Endodermal cell (in vitro differentiated cells): ENCODE results near the gene SPATA20. TPM values are rescaled to one million over a fixed set of nuclear protein-coding genes. Genes with fewer than 3 reads are reported as not detected.
A peak's percentile ranks its signal among the peaks of the same experiment; 100 is the strongest.

Experiments
- DNase-seq: peaks from one replicate; pipeline ENCODE4 v3.0.0-alpha.2; 2017
- H3K27ac ChIP-seq: 2 replicates; pipeline ENCODE4 v1.5.1; 2013; ENCODE audit warnings: mild to moderate bottlenecking, low read depth, low read length, moderate library complexity
- H3K27me3 ChIP-seq: 2 replicates; pipeline ENCODE4 v1.6.1; 2013; ENCODE audit warnings: mild to moderate bottlenecking, low read length, moderate library complexity; ENCODE audit not compliant: insufficient read depth, control insufficient read depth, poor library complexity, severe bottlenecking
- H3K36me3 ChIP-seq: 2 replicates; pipeline ENCODE4 v1.7.0; 2013; ENCODE audit warnings: mild to moderate bottlenecking, low read length, moderate library complexity; ENCODE audit not compliant: control insufficient read depth, insufficient read depth
- H3K4me1 ChIP-seq: one replicate; pipeline ENCODE4 v1.7.0; 2013; ENCODE audit warnings: low read length; ENCODE audit not compliant: control insufficient read depth, insufficient read depth
- H3K4me3 ChIP-seq: 2 replicates; pipeline ENCODE4 v1.5.1; 2013; ENCODE audit warnings: mild to moderate bottlenecking, low read length, moderate library complexity
- H3K9ac ChIP-seq: 2 replicates; pipeline ENCODE4 v1.6.1; 2013; ENCODE audit warnings: mild to moderate bottlenecking, low read length, moderate library complexity; ENCODE audit not compliant: poor library complexity, severe bottlenecking; ENCODE audit errors: extremely low read depth
- H3K9me3 ChIP-seq: 2 replicates; pipeline ENCODE4 v1.6.1; 2013; ENCODE audit warnings: mild to moderate bottlenecking, low read length, moderate library complexity; ENCODE audit not compliant: control insufficient read depth
- H3K27ac Mint-ChIP-seq: 2 replicates; pipeline ENCODE4 v1.8.0; 2020; ENCODE audit warnings: mixed read lengths
- H3K27me3 Mint-ChIP-seq: 2 replicates; pipeline ENCODE4 v1.8.0; 2021; ENCODE audit warnings: mild to moderate bottlenecking, mixed read lengths; ENCODE audit not compliant: insufficient read depth
- H3K36me3 Mint-ChIP-seq: 2 replicates; pipeline ENCODE4 v1.8.0; 2020; ENCODE audit warnings: low read depth, mixed read lengths
- H3K4me1 Mint-ChIP-seq: 2 replicates; pipeline ENCODE4 v1.8.0; 2020; ENCODE audit warnings: mixed read lengths
- H3K4me3 Mint-ChIP-seq: 2 replicates; pipeline ENCODE4 v1.8.0; 2020; ENCODE audit warnings: mild to moderate bottlenecking, moderate library complexity, mixed read lengths
- H3K9me3 Mint-ChIP-seq: 2 replicates; pipeline ENCODE4 v1.8.0; 2020; ENCODE audit warnings: mild to moderate bottlenecking, mixed read lengths
- WGBS, 2 experiments: methylation state at CpG; one replicate each; pipeline versions ENCODE4 v1.1.5 to v1.1.7; 2013; ENCODE audit warnings: missing lambda C conversion rate in 2 of 2, mixed read lengths in 1 of 2; ENCODE audit not compliant: insufficient coverage in 1 of 2, insufficient read length in 1 of 2; 5-methylcytosine and 5-hydroxymethylcytosine counted together
- total RNA-seq, 2 donors: library from RNA; stranded (reverse); fragmentation: NEBNext Ultra II Directional in 1 of 2; extraction: Animal tissue kit (Norgen Biotek cat#: 25700) in 1 of 2; gene quantifications; 2 replicates in 1 of 2; 3 replicates in 1 of 2; pipeline ENCODE4 v1.2.1, GENCODE V29; 2021
- TF ChIP-seq, protein P1 (sequence below): fragments of 200-600 bp; sonication (generic); conservative IDR thresholded peaks from 2 replicates; pipeline ENCODE4 v1.5.0; 2021; ENCODE audit warnings: antibody characterized with exemption, mild to moderate bottlenecking

SPATA20 gene
- total RNA-seq, 2 donors from 2014 or later: 40.4 to 40.5 TPM

DNA sequence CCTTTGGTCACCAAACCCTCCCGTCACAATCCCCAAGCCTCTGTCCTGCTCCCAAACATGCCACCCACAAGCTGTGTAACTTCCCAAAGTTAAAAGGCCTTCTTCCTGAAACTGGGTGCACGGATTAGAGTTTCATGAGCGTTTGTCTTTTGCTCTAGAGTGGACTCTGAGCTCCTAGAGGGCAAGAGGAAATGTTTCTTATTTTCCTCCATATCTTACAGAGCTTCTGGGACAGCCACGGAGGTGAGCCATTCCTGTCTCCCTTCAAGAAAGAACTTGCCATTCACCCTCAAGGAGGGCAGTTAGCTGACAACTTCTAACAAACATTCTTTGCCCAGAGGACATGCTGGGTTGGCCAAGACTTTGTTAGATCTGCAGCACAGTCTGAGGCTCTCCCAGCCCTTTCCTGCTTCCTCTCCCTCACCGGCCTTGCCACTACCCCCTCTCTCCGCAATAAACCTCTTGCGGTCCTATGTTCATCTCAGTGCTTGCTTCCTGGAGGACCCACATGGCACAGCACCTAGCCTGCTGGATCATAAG is 41.3 kb upstream of the SPATA20 start:
- Mint-ChIP-seq H3K4me1 (peaks cover 16% of the 10 kb centered on the region), H3K9me3 (no peaks in the 10 kb centered on the region), H3K27ac (no peak overlapping the region), H3K27me3 (peaks cover 14% of the 10 kb centered on the region), H3K36me3 (no peaks in the 10 kb centered on the region), H3K4me3 (no peak overlapping the region)
- WGBS, 2 experiments: 78 to 82% methylated on average over 3 to 7 of the region's 7 CpGs
- Histone ChIP-seq H3K27ac (no peak overlapping the region), H3K9me3 (no peaks in the 10 kb centered on the region), H3K36me3 (no peaks in the 10 kb centered on the region), H3K27me3 (peaks cover 11% of the 10 kb centered on the region), H3K9ac (no peak overlapping the region), H3K4me1 (no peaks in the 10 kb centered on the region), H3K4me3 (no peak overlapping the region)
- DNase-seq: peak; percentile 38
- TF ChIP-seq, protein P1, sequence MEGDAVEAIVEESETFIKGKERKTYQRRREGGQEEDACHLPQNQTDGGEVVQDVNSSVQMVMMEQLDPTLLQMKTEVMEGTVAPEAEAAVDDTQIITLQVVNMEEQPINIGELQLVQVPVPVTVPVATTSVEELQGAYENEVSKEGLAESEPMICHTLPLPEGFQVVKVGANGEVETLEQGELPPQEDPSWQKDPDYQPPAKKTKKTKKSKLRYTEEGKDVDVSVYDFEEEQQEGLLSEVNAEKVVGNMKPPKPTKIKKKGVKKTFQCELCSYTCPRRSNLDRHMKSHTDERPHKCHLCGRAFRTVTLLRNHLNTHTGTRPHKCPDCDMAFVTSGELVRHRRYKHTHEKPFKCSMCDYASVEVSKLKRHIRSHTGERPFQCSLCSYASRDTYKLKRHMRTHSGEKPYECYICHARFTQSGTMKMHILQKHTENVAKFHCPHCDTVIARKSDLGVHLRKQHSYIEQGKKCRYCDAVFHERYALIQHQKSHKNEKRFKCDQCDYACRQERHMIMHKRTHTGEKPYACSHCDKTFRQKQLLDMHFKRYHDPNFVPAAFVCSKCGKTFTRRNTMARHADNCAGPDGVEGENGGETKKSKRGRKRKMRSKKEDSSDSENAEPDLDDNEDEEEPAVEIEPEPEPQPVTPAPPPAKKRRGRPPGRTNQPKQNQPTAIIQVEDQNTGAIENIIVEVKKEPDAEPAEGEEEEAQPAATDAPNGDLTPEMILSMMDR: no peak

DNA sequence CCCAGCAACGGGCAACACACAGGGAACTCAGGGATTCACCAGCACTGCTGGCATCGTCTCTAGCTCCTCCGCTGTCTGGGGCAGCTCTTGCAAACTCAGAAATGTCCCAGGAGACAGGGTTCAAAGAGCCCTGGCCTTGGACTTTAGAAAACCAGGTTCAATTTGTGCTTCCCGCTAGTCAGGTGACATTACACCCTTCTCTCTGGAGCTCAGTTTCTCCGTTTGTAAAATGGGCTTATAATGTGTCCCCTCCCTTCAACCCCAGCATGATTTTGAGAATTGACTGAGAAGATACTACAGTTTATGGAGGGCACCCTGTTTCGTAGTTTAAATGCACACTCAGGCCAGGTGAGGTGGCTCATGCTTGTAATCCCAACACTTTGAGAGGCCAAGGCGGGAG is 40.7 kb upstream of the SPATA20 start:
- Histone ChIP-seq H3K27me3 (peaks cover 11% of the 10 kb centered on the region), H3K9ac (no peak overlapping the region), H3K4me1 (no peaks in the 10 kb centered on the region), H3K36me3 (no peaks in the 10 kb centered on the region), H3K27ac (no peak overlapping the region), H3K9me3 (no peaks in the 10 kb centered on the region), H3K4me3 (no peak overlapping the region)
- WGBS, 2 experiments: 91% methylated on average over 7 of the region's 7 CpGs
- H3K4me3 Mint-ChIP-seq: no peak overlapping the region
- TF ChIP-seq, protein P1: no peak
- peaks cover 14% of the 10 kb centered on the region for H3K27me3 Mint-ChIP-seq
- no peaks in the 10 kb centered on the region for H3K36me3 Mint-ChIP-seq
- peaks cover 16% of the 10 kb centered on the region for H3K4me1 Mint-ChIP-seq
- H3K27ac Mint-ChIP-seq: no peak overlapping the region
- peak; percentile 37 for DNase-seq
- H3K9me3 Mint-ChIP-seq: no peaks in the 10 kb centered on the region

DNA sequence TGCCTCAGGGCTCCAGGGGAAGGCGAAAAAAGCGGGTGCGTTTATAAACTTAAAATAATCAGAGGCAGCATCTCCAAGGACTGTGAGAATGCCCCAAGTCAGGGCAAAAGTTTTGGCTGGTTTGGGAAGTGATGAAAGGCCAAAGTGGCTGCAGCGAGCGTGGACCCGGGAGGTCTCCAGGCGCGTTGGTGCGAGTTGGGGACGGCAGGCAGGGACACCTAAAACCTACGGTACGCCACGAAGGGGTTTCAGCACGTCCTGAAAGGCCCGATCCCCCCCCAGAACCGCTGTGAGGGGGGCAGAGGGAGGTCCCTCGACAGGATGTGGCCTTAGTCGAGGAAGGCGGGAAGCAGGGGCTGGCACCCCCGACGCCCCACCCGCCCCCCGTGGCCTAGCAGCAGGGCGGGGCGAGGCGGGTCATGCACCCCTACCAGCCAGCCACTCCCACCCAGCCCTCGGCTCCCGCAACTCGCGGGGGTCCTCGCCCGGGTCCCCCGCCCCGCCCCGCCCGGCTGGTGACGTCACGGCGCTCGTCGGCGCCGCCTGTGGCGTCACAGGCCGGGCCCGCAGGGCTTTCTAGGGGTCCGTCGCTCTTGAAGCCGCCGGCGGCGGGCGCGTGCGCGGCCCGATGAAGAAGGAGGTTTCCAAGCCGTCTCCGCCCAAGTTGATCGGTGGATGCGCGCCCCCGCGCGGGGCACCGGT is 39.0 kb upstream of the SPATA20 start, which contains the start of gene MYCBPAP:
TSS of gene MYCBPAP (plus strand) at position 569 of the 702 bp plus-strand sequence. CDS start 236 bp downstream, outside the sequence.
- H3K27me3 Mint-ChIP-seq: peaks cover 18% of the 10 kb centered on the region
- WGBS, 2 experiments: 14 to 26% methylated on average over 16 to 66 of the region's 66 CpGs
- TF ChIP-seq, protein P1: peak; percentile 30
- Histone ChIP-seq H3K27ac (no peak within 1 kb of the TSS), H3K9ac (peak within 1 kb of the TSS; percentile 20), H3K4me1 (no peaks in the 10 kb centered on the region), H3K9me3 (no peaks in the 10 kb centered on the region), H3K4me3 (peak within 1 kb of the TSS; percentile 80), H3K36me3 (no peaks in the 10 kb centered on the region), H3K27me3 (peaks cover 11% of the 10 kb centered on the region)
- no peaks in the 10 kb centered on the region for H3K36me3 Mint-ChIP-seq
- H3K9me3 Mint-ChIP-seq: no peaks in the 10 kb centered on the region
- peak; percentile 93 for DNase-seq
- peak within 1 kb of the TSS; percentile 83 for H3K4me3 Mint-ChIP-seq
- H3K4me1 Mint-ChIP-seq: peaks cover 16% of the 10 kb centered on the region
- H3K27ac Mint-ChIP-seq: peak within 1 kb of the TSS; percentile 90
